CD4-positive, alpha-beta T cell (primary cell): Measurements from ENCODE around the gene CCDC187. TPM values are rescaled to one million over a fixed set of nuclear protein-coding genes. Genes with fewer than 3 reads are reported as not detected.

ENCODE experiments used
- ATAC-seq: fragments of 200-7000 bp; cut with Tn5 transposase; one replicate; pipeline ENCODE4 v1.10.0; 2022; ENCODE audit warnings: mild to moderate bottlenecking; ENCODE audit not compliant: poor library complexity
- CTCF ChIA-PET: fragments of 350-600 bp; sonication (Branson Sonifier 250); formaldehyde crosslinking; loops from one replicate; lab custom pipeline; 2021; ENCODE audit warnings: antibody characterized with exemption, inconsistent platforms; lab: Charles Lee
- POLR2A ChIA-PET: fragments of 350-600 bp; sonication (Branson Sonifier 250); formaldehyde crosslinking; loops from one replicate; lab custom pipeline; 2021; ENCODE audit warnings: antibody characterized with exemption, inconsistent platforms; lab: Charles Lee
- DNase-seq, 14 experiments: peaks; one replicate each; pipeline ENCODE4 v3.0.0-alpha.2; 2013 to 2020; ENCODE audit warnings: mixed read lengths in 2 of 14
- H3K27ac ChIP-seq, 2 donors: one replicate each; pipeline versions ENCODE4 v1.5.1 to v1.7.0; 2013; ENCODE audit warnings: low read length in 2 of 2, low read depth in 1 of 2, mild to moderate bottlenecking in 1 of 2
- H3K27me3 ChIP-seq, 2 experiments: 1 replicate in 1 of 2; 2 replicates in 1 of 2; pipeline versions ENCODE4 v1.6.1 to v1.7.0; 2013; ENCODE audit warnings: low read length in 2 of 2, control low read depth in 1 of 2, mild to moderate bottlenecking in 1 of 2, moderate library complexity in 1 of 2; ENCODE audit not compliant: insufficient read depth in 2 of 2, control insufficient read depth in 1 of 2
- H3K36me3 ChIP-seq: one replicate; pipeline ENCODE4 v1.6.1; 2013; ENCODE audit warnings: low read length, control low read depth; ENCODE audit not compliant: insufficient read depth
- H3K4me1 ChIP-seq: one replicate; pipeline ENCODE4 v1.6.1; 2013; ENCODE audit warnings: low read length, control low read depth; ENCODE audit not compliant: insufficient read depth
- H3K4me3 ChIP-seq: one replicate; pipeline ENCODE4 v1.5.1; 2013; ENCODE audit warnings: mild to moderate bottlenecking, low read length, moderate library complexity
- H3K9me3 ChIP-seq, 2 experiments: 1 replicate in 1 of 2; 2 replicates in 1 of 2; pipeline versions ENCODE4 v1.6.1 to v1.7.0; 2013; ENCODE audit warnings: low read length in 2 of 2, mild to moderate bottlenecking in 2 of 2, control low read depth in 1 of 2, moderate library complexity in 1 of 2; ENCODE audit not compliant: control insufficient read depth in 1 of 2, insufficient read depth in 1 of 2
- H3K27ac Mint-ChIP-seq: one replicate; pipeline ENCODE4 v1.8.0; 2020; ENCODE audit warnings: mixed read lengths
- H3K27me3 Mint-ChIP-seq: one replicate; pipeline ENCODE4 v1.8.0; 2021; ENCODE audit warnings: mixed read lengths
- H3K36me3 Mint-ChIP-seq: one replicate; pipeline ENCODE4 v1.8.0; 2021; ENCODE audit warnings: low read depth, mixed read lengths
- H3K4me1 Mint-ChIP-seq: one replicate; pipeline ENCODE4 v1.8.0; 2021; ENCODE audit warnings: low read depth, mixed read lengths
- H3K4me3 Mint-ChIP-seq: one replicate; pipeline ENCODE4 v1.8.0; 2020; ENCODE audit warnings: mild to moderate bottlenecking, mixed read lengths
- H3K9me3 Mint-ChIP-seq: one replicate; pipeline ENCODE4 v1.8.0; 2020; ENCODE audit warnings: mixed read lengths
- intact Hi-C, 2 experiments: fragments of 100-400 bp; cut with DNase I in 1 of 2; cut with micrococcal nuclease in 1 of 2; formaldehyde crosslinking; loops; one replicate each; pipeline versions ENCODE4 v1.15.1 to v1.9.0; 2023 to 2025; cut with DNase I, micrococcal nuclease
- total RNA-seq, 174 experiments: library from RNA in 2 of 174; stranded (reverse) in 2 of 174; gene quantifications; one replicate each; pipeline ENCODE4 v1.2.3 and lab custom pipeline; 2021 to 2026
- TF ChIP-seq, protein P1 (sequence below): fragments of 200-600 bp; IDR thresholded peaks from one replicate; pipeline ENCODE4 v1.8.0; 2022; ENCODE audit warnings: antibody characterized with exemption, mild to moderate bottlenecking

Gene CCDC187
- total RNA-seq, 2 experiments from 2014 or later: not detected

DNA sequence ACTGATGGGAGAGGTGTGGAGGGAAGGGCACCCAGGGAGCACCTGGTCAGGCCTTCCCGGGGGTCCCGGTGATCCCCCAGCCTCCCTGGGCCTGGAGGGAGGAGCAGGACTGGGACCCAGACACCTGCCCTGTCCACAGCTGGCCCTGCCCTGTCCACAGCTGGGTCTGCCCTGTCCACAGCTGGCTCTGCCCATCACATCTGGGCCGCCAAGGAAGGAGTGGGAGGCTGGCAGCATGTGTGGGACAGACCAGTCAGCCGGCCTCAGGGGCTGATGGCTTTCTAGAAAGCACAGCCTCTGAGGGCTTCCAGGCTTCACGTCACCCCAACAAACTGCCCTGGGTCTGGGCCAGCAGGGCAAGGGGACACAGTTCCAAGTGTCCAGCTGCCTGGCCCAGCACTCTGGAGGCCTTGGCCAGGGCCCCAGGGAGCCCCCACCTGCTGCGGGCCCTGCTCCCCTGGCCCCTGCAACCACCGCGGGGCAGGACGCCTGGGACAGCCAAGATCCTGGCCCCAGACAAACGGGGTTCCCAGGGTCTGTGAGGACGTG lies 47.4 kb upstream of the CCDC187 start:
- no peaks in the 10 kb centered on the region for H3K36me3 ChIP-seq
- no peaks in the 10 kb centered on the region for H3K4me1 Mint-ChIP-seq
- H3K4me1 ChIP-seq: no peaks in the 10 kb centered on the region
- no peaks in the 10 kb centered on the region for H3K36me3 Mint-ChIP-seq
- H3K27me3 ChIP-seq: no peaks in the 10 kb centered on the region
- TF ChIP-seq, protein P1, sequence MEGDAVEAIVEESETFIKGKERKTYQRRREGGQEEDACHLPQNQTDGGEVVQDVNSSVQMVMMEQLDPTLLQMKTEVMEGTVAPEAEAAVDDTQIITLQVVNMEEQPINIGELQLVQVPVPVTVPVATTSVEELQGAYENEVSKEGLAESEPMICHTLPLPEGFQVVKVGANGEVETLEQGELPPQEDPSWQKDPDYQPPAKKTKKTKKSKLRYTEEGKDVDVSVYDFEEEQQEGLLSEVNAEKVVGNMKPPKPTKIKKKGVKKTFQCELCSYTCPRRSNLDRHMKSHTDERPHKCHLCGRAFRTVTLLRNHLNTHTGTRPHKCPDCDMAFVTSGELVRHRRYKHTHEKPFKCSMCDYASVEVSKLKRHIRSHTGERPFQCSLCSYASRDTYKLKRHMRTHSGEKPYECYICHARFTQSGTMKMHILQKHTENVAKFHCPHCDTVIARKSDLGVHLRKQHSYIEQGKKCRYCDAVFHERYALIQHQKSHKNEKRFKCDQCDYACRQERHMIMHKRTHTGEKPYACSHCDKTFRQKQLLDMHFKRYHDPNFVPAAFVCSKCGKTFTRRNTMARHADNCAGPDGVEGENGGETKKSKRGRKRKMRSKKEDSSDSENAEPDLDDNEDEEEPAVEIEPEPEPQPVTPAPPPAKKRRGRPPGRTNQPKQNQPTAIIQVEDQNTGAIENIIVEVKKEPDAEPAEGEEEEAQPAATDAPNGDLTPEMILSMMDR: no peak
- POLR2A ChIA-PET: no interaction called here
- no peaks in the 10 kb centered on the region for H3K9me3 Mint-ChIP-seq
- H3K27ac Mint-ChIP-seq: no peak overlapping the region
- DNase-seq (no peak), ATAC-seq (no peak)
- H3K27ac ChIP-seq: no peak overlapping the region
- H3K4me3 ChIP-seq: no peak overlapping the region
- H3K4me3 Mint-ChIP-seq: no peak overlapping the region
- CTCF ChIA-PET: no interaction called here
- no peaks in the 10 kb centered on the region for H3K9me3 ChIP-seq
- intact Hi-C loops: no loop called here
- no peaks in the 10 kb centered on the region for H3K27me3 Mint-ChIP-seq

DNA sequence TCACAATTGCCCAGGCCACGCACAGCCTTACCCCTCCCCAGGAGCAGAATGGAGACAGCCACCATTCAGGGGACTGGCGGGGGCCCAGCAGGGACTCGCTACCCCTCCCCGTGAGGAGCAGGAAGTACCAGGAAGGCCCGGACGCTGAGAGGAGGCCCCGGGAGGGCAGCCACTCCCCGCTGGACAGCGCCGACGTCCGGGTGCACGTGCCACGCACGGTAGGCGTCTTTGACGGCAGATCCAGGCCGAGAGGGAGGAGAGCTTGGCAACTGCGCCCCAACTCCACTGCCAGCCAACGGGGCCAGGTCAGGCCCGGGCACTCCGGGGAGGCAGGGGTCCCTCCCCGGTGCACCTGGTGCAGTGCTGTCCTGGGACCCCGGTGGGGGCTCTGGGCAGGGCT lies 45.7 kb upstream of the CCDC187 start:
- TF ChIP-seq, protein P1: no peak
- no peaks in the 10 kb centered on the region for H3K9me3 Mint-ChIP-seq
- Histone ChIP-seq H3K9me3 (no peaks in the 10 kb centered on the region), H3K27ac (no peak overlapping the region), H3K4me1 (no peaks in the 10 kb centered on the region), H3K4me3 (no peak overlapping the region), H3K36me3 (no peaks in the 10 kb centered on the region), H3K27me3 (no peaks in the 10 kb centered on the region)
- no peak overlapping the region for H3K27ac Mint-ChIP-seq
- H3K4me3 Mint-ChIP-seq: no peak overlapping the region
- intact Hi-C loops: no loop called here
- CTCF ChIA-PET: no interaction called here
- H3K27me3 Mint-ChIP-seq: no peaks in the 10 kb centered on the region
- POLR2A ChIA-PET: no interaction called here
- DNase-seq (no peak), ATAC-seq (no peak)
- H3K4me1 Mint-ChIP-seq: no peaks in the 10 kb centered on the region
- no peaks in the 10 kb centered on the region for H3K36me3 Mint-ChIP-seq

DNA sequence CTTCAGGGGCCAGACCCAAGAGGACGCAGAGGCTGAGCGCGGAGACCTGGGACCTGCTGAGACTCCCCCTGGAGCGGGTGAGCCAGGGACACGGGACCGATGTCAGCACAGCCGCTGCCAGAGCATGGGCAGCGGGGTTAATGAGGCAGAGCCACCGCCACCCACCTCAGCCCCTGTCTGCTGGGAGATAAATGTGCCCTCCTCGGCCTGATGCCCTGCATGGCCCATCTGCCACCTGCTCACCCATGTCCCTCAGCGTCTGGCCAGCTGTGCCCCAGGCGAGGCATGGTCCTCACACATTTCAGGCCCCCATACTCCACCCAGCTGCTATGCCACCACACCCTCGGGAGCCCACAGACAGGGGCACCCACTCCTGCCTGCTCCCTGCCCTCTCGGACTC lies 44.8 kb upstream of the CCDC187 start:
- Mint-ChIP-seq H3K36me3 (no peaks in the 10 kb centered on the region), H3K4me3 (no peak overlapping the region), H3K4me1 (no peaks in the 10 kb centered on the region), H3K27me3 (no peaks in the 10 kb centered on the region), H3K9me3 (no peaks in the 10 kb centered on the region), H3K27ac (no peak overlapping the region)
- Histone ChIP-seq H3K9me3 (no peaks in the 10 kb centered on the region), H3K4me1 (no peaks in the 10 kb centered on the region), H3K36me3 (no peaks in the 10 kb centered on the region), H3K4me3 (no peak overlapping the region), H3K27me3 (no peaks in the 10 kb centered on the region), H3K27ac (no peak overlapping the region)
- DNase-seq (no peak), ATAC-seq (no peak)
- CTCF ChIA-PET: no interaction called here
- intact Hi-C loops: no loop called here
- TF ChIP-seq, protein P1: no peak
- POLR2A ChIA-PET: no interaction called here
